ENCODE results near the gene SEC22A.

The SEC22A gene

GRCh38 chr3:123312331-123313265 lies 110.9 kb downstream of the SEC22A start:
- Histone ChIP-seq H4K91ac (ENCODE audit: low read depth, low read length, poor library complexity) (no peak overlapping the region), H3K4me3 (ENCODE audit: low read length in 2 of 2) (no peak overlapping the region), H3K36me3 (replicated peaks in 1 of 2; ENCODE audit: control insufficient read depth in 2 of 2, insufficient read depth in 2 of 2, low read length in 2 of 2) (no peaks in the 10 kb centered on the region), H2AK5ac (ENCODE audit: low read depth, low read length) (peak overlapping the region; percentile 23), H2BK120ac (ENCODE audit: low read depth, low read length) (no peak overlapping the region), H3K79me1 (ENCODE audit: low read depth, low read length) (no peaks in the 10 kb centered on the region), H3K27ac (replicated peaks; ENCODE audit: low read length) (no peak overlapping the region), H3K9me3 (replicated peaks in 1 of 2; ENCODE audit: control insufficient read depth in 2 of 2, insufficient read depth in 1 of 2, low read depth in 1 of 2, low read length in 2 of 2) (no peaks in the 10 kb centered on the region), H3K4me2 (ENCODE audit: insufficient read depth, low read length, poor library complexity, severe bottlenecking) (no peak overlapping the region), H3K18ac (ENCODE audit: low read length) (peak overlapping the region; percentile 51), H2BK12ac (ENCODE audit: low read length) (no peak overlapping the region), H3K4ac (ENCODE audit: low read length) (no peak overlapping the region), H2BK15ac (ENCODE audit: low read length) (no peak overlapping the region), H3K27me3 (ENCODE audit: control insufficient read depth in 3 of 3, insufficient read depth in 3 of 3, low read depth in 1 of 3, low read length in 3 of 3) (peaks cover 0 to 40% (median 7%) of the 10 kb centered on the region in 3 experiments), H3K9ac (ENCODE audit: low read depth, low read length, poor library complexity) (no peak overlapping the region), H3K23ac (ENCODE audit: low read depth, low read length, poor library complexity) (no peak overlapping the region), H2BK5ac (ENCODE audit: low read length) (no peak overlapping the region), H4K8ac (ENCODE audit: low read depth, low read length) (no peak overlapping the region), H2AFZ (ENCODE audit: low read length) (no peak overlapping the region), H3K4me1 (ENCODE audit: control insufficient read depth in 2 of 2, insufficient read depth in 1 of 2, low read depth in 1 of 2, low read length in 2 of 2) (peaks cover 0 to 6% of the 10 kb centered on the region in 2 donors), H3K14ac (ENCODE audit: low read length) (no peak overlapping the region)
- no CpG with 5 or more reads among the region's 16 CpGs for WGBS, 2 donors (ENCODE audit: extremely low coverage in 2 of 2, insufficient read length in 2 of 2, insufficient replicate concordance in 1 of 2)
- no peak for DNase-seq (ENCODE audit: low spot score)

- DNase-seq (ENCODE audit: low spot score): no peak
- peaks cover 0 to 40% (median 7%) of the 10 kb centered on the region in 3 experiments for H3K27me3 ChIP-seq (ENCODE audit: control insufficient read depth in 3 of 3, insufficient read depth in 3 of 3, low read depth in 1 of 3, low read length in 3 of 3)
- no peak overlapping the region for H3K9ac ChIP-seq (ENCODE audit: low read depth, low read length, poor library complexity)
- no peak overlapping the region for H3K4me2 ChIP-seq (ENCODE audit: insufficient read depth, low read length, poor library complexity, severe bottlenecking)
- H3K23ac ChIP-seq (ENCODE audit: low read depth, low read length, poor library complexity): no peak overlapping the region
- no peak overlapping the region for H2AK5ac ChIP-seq (ENCODE audit: low read depth, low read length)
- no peaks in the 10 kb centered on the region for H3K9me3 ChIP-seq (replicated peaks in 1 of 2; ENCODE audit: control insufficient read depth in 2 of 2, insufficient read depth in 1 of 2, low read depth in 1 of 2, low read length in 2 of 2)
- no peak overlapping the region for H4K91ac ChIP-seq (ENCODE audit: low read depth, low read length, poor library complexity)
- no peak overlapping the region for H4K8ac ChIP-seq (ENCODE audit: low read depth, low read length)
- H3K27ac ChIP-seq (replicated peaks; ENCODE audit: low read length): no peak overlapping the region
- H2BK12ac ChIP-seq (ENCODE audit: low read length): no peak overlapping the region
- H2BK15ac ChIP-seq (ENCODE audit: low read length): no peak overlapping the region
- H3K4ac ChIP-seq (ENCODE audit: low read length): no peak overlapping the region
- no peak overlapping the region for H2BK5ac ChIP-seq (ENCODE audit: low read length)
- H3K36me3 ChIP-seq (replicated peaks in 1 of 2; ENCODE audit: control insufficient read depth in 2 of 2, insufficient read depth in 2 of 2, low read length in 2 of 2): no peaks in the 10 kb centered on the region
- no peak overlapping the region for H3K18ac ChIP-seq (ENCODE audit: low read length)
- no CpG with 5 or more reads among the region's 5 CpGs for WGBS, 2 donors (ENCODE audit: extremely low coverage in 2 of 2, insufficient read length in 2 of 2, insufficient replicate concordance in 1 of 2)
- no peak overlapping the region for H3K4me3 ChIP-seq (ENCODE audit: low read length in 2 of 2)
- H2BK120ac ChIP-seq (ENCODE audit: low read depth, low read length): no peak overlapping the region
- H3K79me1 ChIP-seq (ENCODE audit: low read depth, low read length): no peaks in the 10 kb centered on the region
- H2AFZ ChIP-seq (ENCODE audit: low read length): no peak overlapping the region
- peaks cover 0 to 6% of the 10 kb centered on the region in 2 donors for H3K4me1 ChIP-seq (ENCODE audit: control insufficient read depth in 2 of 2, insufficient read depth in 1 of 2, low read depth in 1 of 2, low read length in 2 of 2)
- H3K14ac ChIP-seq (ENCODE audit: low read length): no peak overlapping the region
Observed at GRCh38 chr3:123313889-123314288, 112.1 kb downstream of the SEC22A start.

GRCh38 chr3:123314359-123315270 lies 112.9 kb downstream of the SEC22A start:
- DNase-seq (ENCODE audit: low spot score): no peak
- Histone ChIP-seq H3K27me3 (ENCODE audit: control insufficient read depth in 3 of 3, insufficient read depth in 3 of 3, low read depth in 1 of 3, low read length in 3 of 3) (peaks cover 0 to 40% (median 7%) of the 10 kb centered on the region in 3 experiments), H3K27ac (replicated peaks; ENCODE audit: low read length) (no peak overlapping the region), H4K91ac (ENCODE audit: low read depth, low read length, poor library complexity) (no peak overlapping the region), H3K23ac (ENCODE audit: low read depth, low read length, poor library complexity) (no peak overlapping the region), H2AFZ (ENCODE audit: low read length) (no peak overlapping the region), H3K4me1 (ENCODE audit: control insufficient read depth in 2 of 2, insufficient read depth in 1 of 2, low read depth in 1 of 2, low read length in 2 of 2) (peaks cover 2 to 7% of the 10 kb centered on the region in 2 donors), H2BK120ac (ENCODE audit: low read depth, low read length) (no peak overlapping the region), H3K4me3 (ENCODE audit: low read length in 2 of 2) (no peak overlapping the region), H2BK15ac (ENCODE audit: low read length) (no peak overlapping the region), H3K36me3 (replicated peaks in 1 of 2; ENCODE audit: control insufficient read depth in 2 of 2, insufficient read depth in 2 of 2, low read length in 2 of 2) (no peaks in the 10 kb centered on the region), H3K9me3 (replicated peaks in 1 of 2; ENCODE audit: control insufficient read depth in 2 of 2, insufficient read depth in 1 of 2, low read depth in 1 of 2, low read length in 2 of 2) (no peaks in the 10 kb centered on the region), H3K4me2 (ENCODE audit: insufficient read depth, low read length, poor library complexity, severe bottlenecking) (no peak overlapping the region), H3K9ac (ENCODE audit: low read depth, low read length, poor library complexity) (no peak overlapping the region), H2AK5ac (ENCODE audit: low read depth, low read length) (no peak overlapping the region), H3K4ac (ENCODE audit: low read length) (no peak overlapping the region), H2BK12ac (ENCODE audit: low read length) (no peak overlapping the region), H4K8ac (ENCODE audit: low read depth, low read length) (no peak overlapping the region), H3K79me1 (ENCODE audit: low read depth, low read length) (no peaks in the 10 kb centered on the region), H3K18ac (ENCODE audit: low read length) (no peak overlapping the region), H2BK5ac (ENCODE audit: low read length) (no peak overlapping the region), H3K14ac (ENCODE audit: low read length) (no peak overlapping the region)
- no CpG with 5 or more reads among the region's 14 CpGs for WGBS, 2 donors (ENCODE audit: extremely low coverage in 2 of 2, insufficient read length in 2 of 2, insufficient replicate concordance in 1 of 2)

DNA sequence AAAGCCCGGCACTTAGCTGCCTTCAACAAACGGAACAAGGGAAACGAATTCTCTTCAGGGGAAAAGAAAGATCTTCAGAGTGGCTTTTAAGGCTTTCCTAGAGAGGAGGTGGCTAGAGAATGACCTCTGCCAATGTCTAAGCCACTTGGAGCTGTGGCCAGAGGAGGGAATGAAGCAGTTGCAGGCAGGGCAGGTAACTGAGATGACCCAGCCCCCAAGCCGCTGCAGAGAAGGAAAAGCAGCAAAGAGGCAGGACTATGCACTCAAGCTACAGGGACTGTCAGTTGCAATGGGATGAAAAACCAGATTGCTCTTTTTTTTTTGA lies 113.5 kb downstream of the SEC22A start:
- Histone ChIP-seq H2BK5ac (ENCODE audit: low read length) (no peak overlapping the region), H2AK5ac (ENCODE audit: low read depth, low read length) (no peak overlapping the region), H3K4me3 (ENCODE audit: low read length in 2 of 2) (no peak overlapping the region), H3K9me3 (replicated peaks in 1 of 2; ENCODE audit: control insufficient read depth in 2 of 2, insufficient read depth in 1 of 2, low read depth in 1 of 2, low read length in 2 of 2) (no peaks in the 10 kb centered on the region), H4K8ac (ENCODE audit: low read depth, low read length) (no peak overlapping the region), H3K36me3 (replicated peaks in 1 of 2; ENCODE audit: control insufficient read depth in 2 of 2, insufficient read depth in 2 of 2, low read length in 2 of 2) (no peaks in the 10 kb centered on the region), H3K4me1 (ENCODE audit: control insufficient read depth in 2 of 2, insufficient read depth in 1 of 2, low read depth in 1 of 2, low read length in 2 of 2) (peaks cover 7 to 9% of the 10 kb centered on the region in 2 donors), H2BK15ac (ENCODE audit: low read length) (no peak overlapping the region), H3K9ac (ENCODE audit: low read depth, low read length, poor library complexity) (no peak overlapping the region), H3K79me1 (ENCODE audit: low read depth, low read length) (no peaks in the 10 kb centered on the region), H3K4ac (ENCODE audit: low read length) (no peak overlapping the region), H3K4me2 (ENCODE audit: insufficient read depth, low read length, poor library complexity, severe bottlenecking) (no peak overlapping the region), H3K18ac (ENCODE audit: low read length) (no peak overlapping the region), H4K91ac (ENCODE audit: low read depth, low read length, poor library complexity) (no peak overlapping the region), H3K14ac (ENCODE audit: low read length) (no peak overlapping the region), H2BK12ac (ENCODE audit: low read length) (no peak overlapping the region), H3K27me3 (ENCODE audit: control insufficient read depth in 3 of 3, insufficient read depth in 3 of 3, low read depth in 1 of 3, low read length in 3 of 3) (peaks cover 0 to 38% (median 7%) of the 10 kb centered on the region in 3 experiments), H2AFZ (ENCODE audit: low read length) (no peak overlapping the region), H3K27ac (replicated peaks; ENCODE audit: low read length) (no peak overlapping the region), H2BK120ac (ENCODE audit: low read depth, low read length) (no peak overlapping the region), H3K23ac (ENCODE audit: low read depth, low read length, poor library complexity) (no peak overlapping the region)
- WGBS, 2 donors (ENCODE audit: extremely low coverage in 2 of 2, insufficient read length in 2 of 2, insufficient replicate concordance in 1 of 2): no CpG with 5 or more reads among the region's 4 CpGs
- DNase-seq (ENCODE audit: low spot score): no peak
